HG03108 (cell line): ENCODE data around the gene PIGQ.

ENCODE experiments used
- ATAC-seq: cut with Tn5 transposase; IDR thresholded peaks from one replicate; pipeline ENCODE4 v1.9.1; 2021; ENCODE audit warnings: moderate library complexity; ENCODE audit not compliant: unreplicated experiment

The PIGQ gene

DNA sequence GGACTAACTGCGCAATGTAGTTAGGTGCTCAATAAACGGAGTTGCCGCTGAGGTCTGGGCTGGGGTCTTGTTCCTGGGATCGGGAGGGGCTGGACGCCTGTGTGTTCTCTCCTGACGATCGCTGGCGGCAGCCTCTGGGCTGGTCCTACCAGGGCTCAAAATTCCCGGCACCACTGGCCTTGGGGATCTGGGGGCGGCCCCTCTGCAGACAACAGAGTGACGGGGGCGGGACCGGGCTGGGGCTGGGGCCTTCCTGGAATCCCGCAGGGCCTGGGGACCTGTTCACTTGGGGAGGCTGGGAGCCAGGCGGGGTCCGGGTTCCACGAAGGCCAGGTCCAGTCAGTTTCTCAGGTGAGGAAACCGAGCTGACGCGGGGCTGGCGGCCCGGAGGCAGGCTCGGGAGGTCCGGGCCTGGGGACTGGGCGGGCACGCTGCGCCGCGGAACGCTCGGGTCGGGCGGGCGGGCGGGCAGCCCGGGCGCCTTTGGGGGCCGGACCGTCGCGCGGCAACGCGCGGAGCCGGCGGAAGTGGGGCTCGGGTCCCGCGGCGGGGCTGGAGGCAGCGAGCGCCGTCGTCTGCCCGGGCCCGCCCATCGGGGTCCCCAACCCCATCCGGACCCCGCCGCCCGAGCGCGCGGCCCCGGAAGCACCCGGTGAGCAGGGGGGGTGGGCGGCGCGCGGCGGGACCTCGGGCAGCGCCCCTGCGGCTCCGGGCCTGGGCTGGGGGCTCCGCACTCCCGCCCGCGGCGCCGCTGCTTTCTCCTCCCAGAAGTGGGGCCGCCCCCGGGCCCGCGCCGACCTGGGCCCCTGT is at the start of gene PIGQ:
Gene PIGQ, plus strand, starts transcription at position 524 of the 810 bp plus-strand sequence. CDS start 4,107 bp downstream, outside the sequence.
- ATAC-seq, result no peak

DNA sequence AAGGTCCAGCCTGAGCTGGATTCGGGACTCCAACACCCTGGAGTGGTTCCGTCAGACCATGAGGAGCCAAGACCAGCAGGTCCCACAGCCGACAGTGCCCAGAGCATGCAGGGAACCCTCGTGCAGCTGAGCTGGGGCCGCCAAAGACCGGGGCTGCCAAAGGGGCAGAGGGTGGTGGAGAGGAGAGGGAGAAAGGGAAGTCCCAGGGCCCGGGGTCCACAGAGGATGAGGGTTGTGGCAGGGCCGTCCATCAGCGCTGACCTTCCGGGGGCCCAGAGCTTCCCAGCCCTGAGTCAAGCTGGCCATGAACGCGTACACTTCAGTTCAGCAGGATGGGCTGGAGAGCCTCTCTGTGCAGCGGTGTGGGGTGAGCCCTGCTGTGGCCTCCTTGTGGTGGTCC is 48.9 kb upstream of the PIGQ start:
- ATAC-seq, result no peak

DNA sequence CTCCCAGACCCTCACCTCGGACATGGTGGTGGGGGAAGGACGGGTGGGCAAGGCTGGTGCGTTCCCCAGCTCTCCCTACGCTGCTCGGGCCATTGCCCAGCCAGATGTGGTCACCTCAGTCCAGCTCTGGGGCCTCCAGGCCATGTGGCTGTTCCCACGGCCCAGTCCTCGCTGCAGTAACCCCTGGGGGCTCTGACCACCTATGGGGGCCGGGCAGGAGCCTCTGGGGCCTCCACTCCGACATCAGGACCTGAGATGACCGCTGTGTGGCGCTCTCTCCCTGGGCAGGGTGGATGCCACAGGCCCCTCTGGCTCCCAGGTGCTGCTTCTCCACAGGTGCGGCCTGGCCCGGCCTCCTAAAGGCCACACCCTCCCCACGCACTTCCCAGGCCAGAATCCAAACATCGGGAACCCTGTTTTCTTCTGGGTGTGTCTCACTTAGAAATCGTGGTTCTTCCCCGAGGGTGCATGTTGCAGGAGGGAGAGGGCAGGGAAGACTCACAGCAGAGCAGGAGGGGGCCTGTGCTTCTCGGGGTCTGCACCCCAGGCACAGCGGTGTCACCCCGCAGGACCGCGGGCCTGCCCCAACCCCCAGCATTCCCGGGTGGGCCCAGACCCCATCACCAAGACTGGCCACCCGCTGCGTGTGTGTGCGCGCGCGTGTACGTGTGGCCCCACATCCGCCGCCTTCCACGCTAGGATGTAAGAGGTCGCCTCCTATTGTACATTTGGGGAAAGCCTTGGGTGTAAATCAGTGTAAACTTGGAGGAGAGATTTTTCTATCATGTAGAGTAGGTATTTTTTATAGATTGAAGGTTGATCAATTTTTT is 48.2 kb upstream of the PIGQ start:
- no peak for ATAC-seq

DNA sequence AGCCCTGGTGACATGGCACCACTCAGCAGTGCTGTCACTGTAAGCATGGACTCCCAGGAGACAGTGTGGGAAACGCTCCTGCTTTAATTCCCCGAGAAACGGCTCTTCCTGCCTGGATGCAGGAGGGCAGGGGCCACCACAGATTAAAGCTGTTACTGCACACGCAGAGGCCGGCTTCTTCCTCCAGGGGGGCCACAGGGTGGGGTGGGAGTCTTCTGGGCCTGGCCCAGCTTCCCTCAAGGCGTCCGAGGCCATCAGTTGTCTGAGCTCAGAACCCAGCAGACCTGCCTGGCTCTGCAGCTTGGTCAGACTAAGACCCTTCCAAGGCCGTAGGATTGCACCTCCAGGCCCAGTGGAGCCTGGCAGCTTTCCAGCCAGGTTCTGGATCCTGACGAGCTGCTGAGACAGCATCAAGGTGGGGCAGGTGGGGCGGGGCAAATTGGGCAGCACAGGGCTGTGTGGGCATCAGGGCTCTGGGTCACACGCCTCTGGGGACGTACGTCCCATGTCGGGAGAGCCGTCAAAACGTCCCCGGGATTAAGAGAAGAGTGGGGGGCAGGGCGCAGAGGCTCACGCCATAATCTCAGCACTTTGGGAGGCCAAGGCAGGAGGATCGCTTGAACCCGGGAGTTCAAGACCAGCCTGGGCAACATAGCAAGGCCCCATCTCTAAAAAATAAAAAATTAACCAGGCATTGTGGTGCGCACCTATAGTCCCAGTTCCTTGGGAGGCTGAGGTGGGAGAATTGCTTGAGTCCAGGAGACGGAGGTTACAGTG is 47.3 kb upstream of the PIGQ start:
- ATAC-seq, result no peak

DNA sequence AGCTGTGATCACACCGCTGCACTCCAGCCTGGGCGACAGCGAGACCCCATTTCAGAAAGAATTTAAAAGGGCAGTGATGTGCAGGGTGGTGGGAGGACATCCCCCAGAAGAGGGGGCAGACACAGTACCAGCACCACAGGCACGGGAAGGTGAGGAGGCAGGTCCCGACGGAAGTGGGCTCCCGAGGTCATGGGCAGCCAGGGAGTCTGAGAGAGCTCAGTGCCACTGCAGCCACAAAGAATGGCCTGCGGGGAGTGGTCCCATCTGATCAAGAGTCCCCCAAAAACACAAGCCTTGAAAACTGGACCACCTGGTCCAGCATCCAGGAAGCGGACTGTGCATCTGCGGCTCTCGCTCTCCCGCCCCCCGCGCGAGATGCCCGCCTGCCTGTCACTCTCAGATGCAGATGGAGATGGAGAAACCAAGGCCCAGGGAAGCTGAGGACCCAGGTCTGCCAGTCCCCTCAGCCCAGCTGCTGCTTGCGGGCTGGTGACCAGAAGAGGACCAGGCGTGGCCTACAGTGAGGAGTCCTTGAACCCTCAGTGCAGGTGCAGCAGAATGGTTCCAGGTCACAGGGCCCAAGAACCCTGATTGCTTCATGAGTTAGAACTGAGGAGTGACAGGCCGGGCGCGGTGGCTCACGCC is 46.5 kb upstream of the PIGQ start:
- ATAC-seq, result no peak

DNA sequence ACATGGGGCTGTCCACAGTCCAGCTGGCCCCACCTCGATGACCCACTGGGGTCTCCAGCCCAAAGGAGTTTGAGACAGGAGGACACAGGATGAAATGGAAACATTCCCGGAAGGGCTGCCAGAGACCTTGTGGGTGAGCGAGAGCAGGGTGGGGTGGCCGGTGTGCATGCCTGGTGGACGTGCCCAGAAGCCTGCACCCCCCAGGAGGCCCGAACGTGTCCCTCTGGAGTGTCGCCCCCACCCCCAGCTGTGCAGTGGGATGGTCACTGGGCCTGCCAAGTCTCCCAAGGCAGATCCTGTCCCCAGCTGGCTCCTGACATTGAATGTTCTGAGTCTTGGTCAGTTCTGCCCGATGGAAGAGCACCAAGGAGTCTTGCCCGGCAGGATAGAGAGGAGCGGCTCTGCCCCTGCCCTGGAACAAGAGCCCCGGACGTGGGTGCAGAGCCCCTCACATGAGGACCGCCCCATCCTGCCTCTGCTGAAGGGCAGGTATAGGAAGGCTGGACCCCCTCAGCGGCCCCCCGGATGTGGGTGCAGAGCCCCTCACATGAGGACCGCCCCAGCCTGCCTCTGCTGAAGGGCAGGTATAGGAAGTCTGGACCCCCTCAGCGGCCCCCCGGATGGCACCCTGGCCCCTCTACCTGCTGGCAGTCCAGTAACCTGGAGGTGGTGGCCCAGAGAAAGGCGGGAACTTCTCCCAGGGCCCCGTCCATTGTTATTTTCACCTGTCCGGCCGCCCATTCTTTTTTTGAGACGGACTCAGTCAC is 45.3 kb upstream of the PIGQ start:
- ATAC-seq, result no peak

DNA sequence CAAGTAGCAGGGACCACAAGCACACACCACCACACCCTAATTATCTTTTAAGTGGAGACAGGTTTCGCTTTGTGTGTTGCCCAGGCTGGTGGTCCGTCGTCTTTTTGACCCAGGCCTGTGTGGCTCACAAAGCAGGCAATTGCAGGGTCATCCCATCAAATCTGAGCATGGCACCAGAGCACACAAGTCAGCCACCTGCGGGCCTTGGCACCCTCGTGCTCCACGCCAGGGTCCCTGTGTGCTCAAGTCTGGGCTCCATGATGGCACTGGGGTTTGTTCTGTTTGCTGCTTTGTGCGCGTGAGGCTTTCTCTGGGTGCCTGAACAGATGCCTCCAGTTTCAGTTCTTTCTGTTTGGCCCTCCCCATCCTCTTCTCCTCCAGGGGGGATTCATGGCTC is 44.6 kb upstream of the PIGQ start:
- ATAC-seq, result no peak

DNA sequence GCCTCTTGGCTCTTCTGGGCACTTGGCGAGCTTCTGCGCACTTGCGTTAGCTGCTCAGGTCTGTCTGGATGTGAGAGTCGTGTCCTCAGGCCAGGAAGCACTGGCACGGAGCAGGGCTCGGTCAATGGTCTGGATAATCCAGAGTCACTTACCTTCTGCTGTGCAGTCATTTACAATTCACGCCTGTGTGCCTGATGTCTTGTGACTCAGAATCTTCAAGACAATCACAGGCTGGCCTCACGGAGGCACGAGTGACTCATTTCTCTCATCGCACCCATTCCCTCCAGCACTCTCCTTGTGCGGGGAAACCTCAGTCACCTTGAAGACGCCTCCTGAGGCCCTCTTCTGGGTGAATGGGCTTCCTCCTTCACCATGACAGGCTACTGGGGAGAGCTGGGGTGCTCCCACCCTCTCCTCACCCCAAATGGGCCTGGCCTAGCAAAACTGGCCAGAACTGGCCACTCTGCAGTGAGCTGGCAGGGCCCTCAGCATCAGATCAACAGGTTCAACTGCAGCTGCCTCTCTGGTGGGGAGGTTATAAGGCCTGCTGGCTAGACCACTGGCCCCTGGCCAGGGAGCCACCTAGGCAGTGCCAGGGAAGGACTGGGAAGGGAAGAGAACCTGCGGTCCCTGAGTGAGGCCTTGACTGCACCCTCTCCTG is 44.1 kb upstream of the PIGQ start:
- no peak for ATAC-seq

DNA sequence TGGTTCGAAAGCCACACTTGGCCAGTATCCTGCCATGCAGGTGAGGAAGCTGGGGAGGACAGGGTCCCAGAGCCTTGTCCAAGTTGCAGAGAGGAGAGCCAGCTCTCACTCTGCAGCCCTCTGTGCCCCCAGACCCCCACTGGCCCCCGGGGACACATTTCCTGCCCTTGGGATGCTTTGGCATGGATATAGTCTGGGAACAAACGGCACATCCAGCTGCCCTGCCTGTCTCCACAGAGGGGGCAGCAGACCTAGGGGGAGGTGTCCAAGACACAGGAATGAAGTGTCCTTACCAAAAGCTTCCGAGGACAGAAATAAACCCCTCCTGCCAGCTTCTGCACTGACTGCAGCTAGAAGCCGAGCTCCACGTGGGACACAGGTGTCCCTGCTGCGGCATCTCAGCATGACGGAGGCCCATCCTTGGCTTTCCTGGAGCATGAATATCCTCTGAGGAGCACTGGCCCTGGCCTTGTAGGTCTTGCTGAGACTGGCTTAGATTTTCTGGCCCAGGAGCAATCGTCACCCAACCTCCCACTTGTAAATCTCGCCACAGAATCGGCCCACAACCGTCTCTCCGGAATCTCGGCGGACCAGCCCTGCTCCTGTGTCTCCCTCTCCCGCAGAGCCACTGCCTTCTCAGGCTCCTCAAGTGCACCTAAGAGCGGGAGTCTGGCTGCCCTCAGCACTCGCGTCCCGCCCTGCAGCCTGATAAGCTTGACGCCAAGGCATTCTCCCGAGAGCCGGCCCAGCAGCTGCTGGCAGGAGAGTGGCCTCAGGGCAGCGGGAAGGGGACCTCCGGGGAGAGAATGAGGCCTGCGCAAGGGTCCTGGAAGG is 43.4 kb upstream of the PIGQ start:
- no peak for ATAC-seq

DNA sequence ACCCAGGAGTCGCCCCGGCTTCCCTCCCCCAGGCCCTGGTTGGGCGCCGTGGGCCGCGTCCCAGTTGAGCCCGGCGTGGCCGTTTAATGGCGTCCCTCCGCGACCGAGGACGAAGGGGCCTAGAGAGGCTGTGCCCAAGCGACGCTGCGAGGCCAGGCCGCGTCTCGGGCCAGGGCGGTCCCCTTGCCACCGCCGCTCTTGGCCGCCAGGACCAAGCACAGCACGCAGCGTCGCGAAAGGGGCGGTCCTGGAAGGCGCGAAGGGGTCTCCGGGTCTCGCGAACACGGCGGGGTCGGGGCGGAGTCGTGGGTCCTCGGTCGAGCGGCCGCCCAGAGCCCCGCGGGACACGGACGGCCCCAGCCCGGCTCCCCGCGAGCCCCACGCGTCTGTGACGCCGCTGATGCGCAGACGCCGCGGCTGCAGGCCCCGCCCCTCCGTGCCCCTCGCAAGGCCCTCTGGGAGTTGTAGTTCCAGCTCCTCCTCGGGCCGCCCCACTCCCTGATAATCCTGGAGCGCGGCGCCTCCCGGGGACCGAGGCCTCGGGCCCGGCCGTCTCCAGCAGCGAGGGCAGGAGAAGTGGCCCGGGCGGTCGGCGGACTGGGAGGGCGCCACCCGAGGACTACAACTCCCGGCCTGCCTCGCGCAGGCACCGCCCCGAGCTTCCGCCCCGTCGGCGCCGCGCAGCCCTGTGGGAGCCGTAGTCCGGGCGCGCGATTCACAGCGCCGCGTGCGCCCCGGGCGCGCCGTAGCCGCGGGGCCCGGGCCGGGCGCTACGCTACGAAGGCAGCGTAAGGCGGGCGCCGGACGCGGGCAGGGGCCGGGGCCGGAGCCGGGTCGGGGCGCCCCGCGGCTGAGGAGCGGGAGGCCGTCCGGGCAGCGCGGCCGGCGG is 42.5 kb upstream of the PIGQ start, which contains the start of gene CAPN15:
Gene CAPN15, plus strand, starts transcription at position 698 of the 889 bp plus-strand sequence. CDS start 19,127 bp downstream, outside the sequence.
- peak; percentile 59 for ATAC-seq

DNA sequence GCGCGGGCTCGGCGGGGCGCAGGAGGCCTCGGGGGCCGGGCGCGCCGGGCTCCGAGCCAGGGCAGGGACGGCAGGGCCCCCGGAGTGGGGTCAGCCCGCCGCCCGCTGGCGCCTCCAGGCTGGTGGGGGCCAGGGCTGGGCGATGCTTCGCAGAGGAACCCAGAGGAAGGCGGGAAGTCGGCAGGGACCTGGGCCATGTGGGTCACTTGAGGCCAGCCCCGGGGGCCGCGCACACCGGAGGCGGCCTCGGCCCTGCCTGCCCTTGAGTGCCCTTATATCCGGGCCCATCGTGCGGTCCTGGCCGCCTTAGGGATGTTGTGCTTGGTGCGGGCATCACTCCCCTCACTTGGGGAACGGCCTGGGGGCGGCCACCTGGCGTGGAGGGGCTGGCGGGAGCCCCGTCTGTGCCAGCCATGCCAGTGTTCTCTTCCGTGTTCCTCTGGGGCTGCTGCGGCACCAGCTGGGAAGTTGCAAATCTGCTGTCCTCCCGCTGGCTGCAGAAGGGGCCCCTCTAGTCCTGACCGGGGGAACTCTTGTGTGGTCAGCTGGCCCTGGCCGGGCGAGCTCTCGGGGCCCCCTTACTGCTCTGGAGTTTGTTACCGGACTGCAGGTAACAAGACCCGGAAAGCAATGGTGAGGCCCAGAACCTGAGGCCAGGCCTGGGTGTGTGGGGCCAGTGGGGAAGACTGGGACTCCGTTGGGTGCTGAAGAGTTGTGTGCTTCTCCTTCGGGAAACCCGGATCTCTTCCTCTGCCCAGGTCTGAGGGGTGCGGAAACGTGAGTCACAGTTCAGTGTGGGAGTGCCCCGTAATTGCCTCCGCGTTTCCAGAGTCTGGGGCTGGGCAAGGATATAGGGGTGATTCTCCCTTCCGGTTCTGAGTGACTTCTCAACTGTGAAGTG is 41.4 kb upstream of the PIGQ start:
- ATAC-seq, result no peak

DNA sequence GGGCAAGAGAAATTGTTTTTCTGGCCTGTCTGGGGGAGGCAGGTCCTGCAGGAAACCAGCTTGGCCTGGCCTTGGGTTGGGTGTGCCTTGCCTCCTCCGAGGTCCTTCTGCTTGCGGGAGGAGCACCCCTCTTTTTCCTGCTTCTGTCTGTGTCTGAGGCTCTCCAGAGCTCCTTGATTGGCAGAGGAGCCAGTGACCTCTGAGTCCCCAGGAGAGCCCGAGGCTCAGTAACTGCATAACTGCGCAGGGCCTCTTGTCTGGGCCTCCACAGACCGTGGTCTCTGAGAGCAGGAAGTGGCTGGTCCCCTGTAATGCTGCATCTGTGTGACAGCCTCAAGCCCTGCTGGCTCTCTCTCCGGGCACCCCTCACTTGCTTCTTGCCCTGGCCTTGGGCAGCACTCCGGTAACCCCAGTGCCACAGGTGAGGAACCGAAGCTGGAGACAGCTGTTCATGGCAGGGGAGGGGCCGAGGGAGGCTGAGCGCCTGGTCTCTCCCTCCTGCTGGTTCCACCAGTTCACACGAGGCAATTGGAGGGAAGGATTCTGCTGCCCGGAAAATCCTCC is 40.7 kb upstream of the PIGQ start:
- no peak for ATAC-seq

DNA sequence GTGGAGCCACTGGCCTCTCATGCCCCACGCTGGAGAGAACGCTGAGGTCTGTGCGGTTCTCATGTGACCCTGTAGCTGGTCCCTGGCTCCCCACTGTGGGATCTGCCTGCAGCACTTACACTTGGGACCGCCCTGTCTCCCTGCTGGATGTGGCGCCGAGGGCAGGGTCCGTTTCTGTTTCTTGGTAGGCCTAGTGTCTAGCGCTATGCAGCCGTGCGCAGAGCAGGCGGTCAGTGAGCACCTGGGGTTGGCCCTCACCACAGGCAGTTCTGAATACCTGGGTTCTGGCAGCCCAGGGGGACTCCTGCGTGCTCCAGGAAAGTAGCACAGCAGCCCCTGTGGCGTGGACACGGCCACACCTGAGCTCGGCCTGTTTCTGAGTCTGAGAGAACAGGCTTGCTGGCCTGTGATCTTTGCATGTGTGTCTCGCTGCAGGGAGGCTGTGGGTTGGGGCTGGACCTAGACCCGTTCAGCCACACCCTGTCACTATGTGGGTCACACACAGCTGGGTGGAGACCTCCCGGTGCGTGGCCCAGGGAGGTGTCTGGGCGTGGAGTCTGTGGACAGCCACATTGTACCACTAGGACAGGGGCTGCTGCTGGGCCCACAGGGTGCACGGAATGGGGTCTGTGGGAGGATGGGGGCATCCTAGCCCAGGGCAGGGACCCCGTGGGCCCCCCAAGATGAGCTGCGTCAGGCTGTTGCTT is 39.5 kb upstream of the PIGQ start:
- no peak for ATAC-seq

DNA sequence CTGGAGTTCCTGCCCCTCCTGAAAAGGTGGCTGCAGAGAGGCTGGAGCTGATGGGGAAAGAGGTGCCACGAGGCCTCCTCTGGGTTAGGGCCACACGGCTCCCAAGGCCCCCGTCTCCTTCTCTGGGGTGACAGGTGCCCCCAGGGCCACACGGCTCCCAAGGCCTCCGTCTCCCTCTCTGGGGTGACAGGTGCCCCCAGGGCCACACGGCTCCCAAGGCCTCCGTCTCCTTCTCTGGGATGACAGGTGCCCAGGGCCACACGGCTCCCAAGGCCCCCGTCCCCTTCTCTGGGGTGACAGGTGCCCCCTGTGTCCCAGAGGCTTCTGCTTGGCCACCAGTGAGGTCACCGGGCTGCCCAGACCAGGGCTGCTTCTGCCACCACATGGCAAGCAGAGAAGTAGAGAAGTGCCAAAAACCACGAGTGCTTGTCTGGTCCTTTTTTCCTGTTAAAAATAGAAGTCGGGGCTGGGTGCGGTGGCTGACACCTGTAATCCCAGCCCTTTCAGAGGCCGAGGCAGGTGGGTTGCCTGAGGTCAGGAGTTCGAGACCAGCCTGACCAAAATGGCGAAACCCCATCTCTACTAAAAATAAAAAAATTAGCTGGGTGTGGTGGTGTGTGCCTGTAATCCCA is 38.2 kb upstream of the PIGQ start:
- ATAC-seq, result no peak
